ENCODE measurements around the gene SNED1. TPM values are rescaled to one million over a fixed set of nuclear protein-coding genes. Genes with fewer than 3 reads are reported as not detected.

SNED1 gene
- total RNA-seq, 2 donors from 2014 or later: 12.2 to 31.9 TPM

DNA sequence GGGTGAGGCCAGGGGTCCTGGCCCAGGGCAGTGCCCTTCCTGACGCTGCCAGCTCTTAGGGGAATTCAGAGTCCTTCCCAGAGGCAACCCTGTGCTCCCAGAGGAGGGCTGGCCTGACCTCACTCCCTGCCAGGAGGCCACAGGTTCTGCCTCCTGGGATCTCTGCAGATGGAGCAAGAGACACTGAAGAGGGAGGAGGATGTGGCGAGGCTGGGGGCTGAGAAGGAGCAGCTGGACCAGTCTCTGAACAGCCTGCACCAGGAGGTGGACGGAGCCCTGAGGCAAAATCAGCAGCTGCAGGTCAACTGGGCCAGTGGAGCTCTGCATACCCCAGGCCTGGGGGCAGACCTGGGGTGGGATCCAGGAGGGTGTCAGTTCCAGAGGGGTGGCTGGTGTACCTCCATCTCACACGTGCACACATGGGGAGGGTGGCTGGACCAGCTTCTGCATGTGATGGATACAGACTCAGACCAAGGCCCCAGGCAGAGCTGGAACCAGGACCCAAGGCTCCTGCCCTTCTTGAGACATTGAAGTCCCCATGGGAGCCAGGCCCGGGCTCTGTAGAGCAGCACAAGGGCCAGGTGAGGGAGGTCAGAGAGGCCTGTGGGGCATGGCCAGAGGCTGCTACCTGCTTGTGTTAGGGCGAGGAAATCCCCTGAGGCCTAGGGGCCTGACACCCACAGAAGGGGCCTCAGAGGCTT lies 9.7 kb upstream of the SNED1 start:
- intact Hi-C loops (cut with DNase I): loop anchor here in 1 of 2 donors (5.0 kb wide), 1 partner anchor 136 kb away; no protein-coding TSS in a partner anchor
- DNase-seq (no peak), ATAC-seq (no peak)

DNA sequence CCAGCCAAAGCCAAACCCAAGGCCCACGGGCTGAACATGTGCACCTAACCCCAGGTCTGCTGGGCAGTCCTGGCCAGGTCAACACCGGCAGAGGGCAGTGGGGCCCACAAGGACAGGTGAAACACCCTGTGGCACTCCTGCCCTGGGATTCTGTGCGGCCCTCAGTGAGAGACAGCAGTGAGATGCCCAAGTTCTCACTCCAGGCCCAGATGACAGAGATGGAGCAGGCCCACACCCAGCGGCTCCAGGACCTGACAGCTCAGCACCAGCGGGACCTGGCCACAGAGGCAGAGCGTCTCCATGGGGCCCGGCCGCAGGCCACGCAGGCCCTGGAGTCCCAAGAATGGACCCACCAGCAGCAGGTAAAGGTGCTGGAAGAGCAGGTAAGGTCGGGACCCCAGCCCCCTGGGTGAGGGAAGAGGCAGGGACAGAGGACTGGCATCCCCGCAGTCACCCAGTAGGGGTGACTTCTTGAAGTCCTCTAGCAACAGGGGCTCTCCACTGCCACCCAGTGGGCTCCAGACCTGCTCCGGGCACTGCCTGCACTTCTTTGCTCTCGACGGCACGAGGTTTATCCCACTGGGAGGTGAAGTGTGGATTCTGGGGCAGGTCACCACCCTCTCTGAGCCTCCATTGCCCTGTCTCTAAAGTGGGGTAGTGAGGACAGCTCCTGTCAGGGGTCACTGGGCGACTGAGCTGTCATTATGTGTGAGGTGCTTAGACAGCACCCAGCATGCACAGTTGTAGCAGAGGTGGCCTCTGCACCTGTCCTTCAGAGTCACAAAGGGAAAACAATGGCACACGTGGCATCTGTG lies 8.8 kb upstream of the SNED1 start:
- intact Hi-C loops (cut with DNase I): loop anchor here (5.0 to 10.0 kb wide), 3 partner anchors 75 to 137 kb away; no protein-coding TSS in a partner anchor
- ATAC-seq (no peak), DNase-seq (peak; percentile 51)

DNA sequence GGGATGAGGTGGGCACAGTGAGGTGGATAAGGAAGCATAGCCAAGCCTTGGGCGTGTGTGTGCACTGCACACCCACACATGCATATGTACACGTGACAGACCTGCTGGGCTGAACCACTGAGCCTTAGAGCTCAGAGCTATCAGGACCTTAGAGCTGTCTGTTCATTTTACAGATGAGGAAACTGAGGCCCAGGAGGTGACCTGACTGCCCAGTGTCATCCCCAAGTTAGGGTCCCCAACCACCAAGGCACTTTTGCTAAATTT lies 8.2 kb upstream of the SNED1 start:
- no peak for DNase-seq
- intact Hi-C loops (cut with DNase I): loop anchor here (5.0 to 10.0 kb wide), 2 partner anchors 75 to 78 kb away; no protein-coding TSS in a partner anchor
- no peak for ATAC-seq

DNA sequence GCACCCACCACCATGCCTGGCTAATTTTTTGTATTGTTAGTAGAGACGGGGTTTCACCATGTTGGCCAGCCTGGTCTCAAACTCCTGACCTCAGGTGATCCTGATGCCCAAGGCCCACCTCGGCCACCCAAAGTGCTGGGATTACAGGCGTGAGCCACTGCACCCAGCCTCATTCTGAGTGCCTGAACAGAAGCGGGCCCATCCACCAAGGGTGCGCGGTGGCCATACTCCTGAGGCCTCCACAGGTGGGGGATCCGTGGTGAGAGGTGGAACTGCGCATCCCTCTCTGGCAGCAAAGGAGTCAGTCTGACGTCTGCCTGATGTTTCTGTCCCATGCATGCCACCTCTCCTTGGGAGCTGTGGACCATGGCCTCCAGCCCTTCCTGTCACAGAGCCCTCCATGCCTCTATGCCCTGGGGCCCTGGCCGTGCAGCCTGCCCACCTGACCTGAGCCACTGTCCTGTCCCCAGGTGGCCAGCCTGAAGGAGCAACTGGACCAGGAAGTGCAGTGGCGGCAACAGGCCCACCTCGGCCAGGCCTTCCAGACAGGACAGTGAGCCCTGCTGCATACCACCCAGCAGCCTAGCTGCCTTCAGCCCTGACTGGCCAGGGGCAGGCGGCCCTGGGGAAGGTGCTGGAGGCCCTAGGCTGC lies 7.6 kb upstream of the SNED1 start:
- DNase-seq (no peak), ATAC-seq (no peak)
- intact Hi-C loops (cut with DNase I): loop anchor here (5.0 to 10.0 kb wide), 2 partner anchors 76 to 79 kb away; no protein-coding TSS in a partner anchor

DNA sequence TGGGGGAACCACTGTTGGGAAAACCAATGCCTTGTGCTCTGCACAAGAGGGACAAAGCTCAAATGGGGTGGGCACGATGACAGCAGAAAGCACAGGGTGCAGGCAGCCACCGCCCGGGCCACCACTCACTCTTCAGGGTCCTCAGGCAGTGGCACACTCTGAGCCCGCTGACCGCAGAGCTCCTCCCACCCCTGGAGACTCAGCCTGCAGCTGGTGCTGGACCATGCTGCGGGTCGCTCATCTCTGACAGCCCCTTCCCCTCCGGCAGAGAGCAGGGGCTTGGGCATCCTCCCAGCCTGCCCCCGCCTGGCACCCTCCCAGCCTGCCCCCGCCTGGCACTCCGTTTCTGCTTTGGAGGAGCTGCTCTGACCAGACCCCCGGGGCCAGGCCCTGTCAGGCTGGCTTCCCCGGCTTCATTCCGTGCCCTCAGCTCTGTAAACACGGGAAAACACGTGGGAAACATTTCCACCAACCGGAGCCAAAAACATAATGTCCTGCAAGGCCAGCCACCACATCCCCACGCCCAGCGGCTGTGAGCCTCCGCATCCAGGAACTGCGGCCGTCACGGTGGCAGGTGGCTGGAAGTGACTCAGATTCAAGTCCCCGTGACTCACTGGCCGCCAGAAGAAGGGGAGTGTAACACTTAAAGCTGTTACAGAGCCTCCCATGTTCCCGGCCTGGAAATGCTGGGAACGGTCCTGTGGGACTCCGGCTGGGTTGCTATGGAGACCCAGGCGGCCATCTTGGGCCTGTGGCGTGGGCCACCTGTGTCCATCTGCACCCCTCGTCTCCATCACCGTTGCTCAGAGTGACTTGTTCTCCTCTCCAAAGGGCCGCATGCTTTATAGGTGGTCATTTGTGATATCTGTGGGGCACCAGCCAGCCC lies 6.8 kb upstream of the SNED1 start:
- peak; percentile 60 to 75 for ATAC-seq
- intact Hi-C loops (cut with DNase I): loop anchor here (5.0 to 10.0 kb wide), 2 partner anchors 77 to 79 kb away; no protein-coding TSS in a partner anchor
- DNase-seq: peak; percentile 93

DNA sequence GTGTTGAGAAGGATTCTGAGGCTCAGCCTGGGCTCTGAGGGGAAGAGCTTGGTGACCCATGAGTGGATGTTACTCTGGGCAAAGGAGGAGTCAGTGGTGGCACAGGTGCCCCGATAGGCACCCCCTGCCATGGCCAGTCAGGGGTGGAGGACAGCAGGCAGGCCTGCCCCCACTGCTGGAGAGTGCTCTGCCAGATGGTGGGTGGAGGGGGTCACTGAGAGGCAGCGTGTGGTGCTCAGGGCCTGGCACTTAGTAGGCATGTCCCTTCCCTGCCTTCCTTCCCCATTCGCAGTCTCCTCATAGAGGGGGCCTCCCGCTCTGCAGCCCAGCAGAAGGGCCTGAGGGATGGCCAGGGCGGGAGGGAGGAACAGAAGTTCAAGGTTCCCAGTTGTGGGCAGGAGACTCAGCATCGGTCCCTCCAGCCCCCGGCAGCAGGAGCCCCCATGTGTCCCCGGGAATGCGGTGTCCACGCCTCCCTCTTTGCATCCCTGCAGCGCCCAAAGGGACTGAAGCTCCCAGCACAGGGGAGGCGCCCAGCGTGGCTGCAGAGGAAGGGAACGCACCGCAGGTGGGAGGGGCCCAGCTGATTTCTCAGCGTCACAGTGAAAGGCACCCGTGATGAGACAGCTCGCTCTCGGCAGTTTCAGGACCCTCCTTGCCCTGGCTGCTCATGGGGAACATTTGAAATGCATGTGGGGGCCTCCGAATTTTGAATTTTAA lies 5.7 kb upstream of the SNED1 start:
- DNase-seq (peak; percentile 29), ATAC-seq (no peak)
- intact Hi-C loops (cut with DNase I): loop anchor here (5.0 to 10.0 kb wide), 2 partner anchors 78 to 80 kb away; no protein-coding TSS in a partner anchor

DNA sequence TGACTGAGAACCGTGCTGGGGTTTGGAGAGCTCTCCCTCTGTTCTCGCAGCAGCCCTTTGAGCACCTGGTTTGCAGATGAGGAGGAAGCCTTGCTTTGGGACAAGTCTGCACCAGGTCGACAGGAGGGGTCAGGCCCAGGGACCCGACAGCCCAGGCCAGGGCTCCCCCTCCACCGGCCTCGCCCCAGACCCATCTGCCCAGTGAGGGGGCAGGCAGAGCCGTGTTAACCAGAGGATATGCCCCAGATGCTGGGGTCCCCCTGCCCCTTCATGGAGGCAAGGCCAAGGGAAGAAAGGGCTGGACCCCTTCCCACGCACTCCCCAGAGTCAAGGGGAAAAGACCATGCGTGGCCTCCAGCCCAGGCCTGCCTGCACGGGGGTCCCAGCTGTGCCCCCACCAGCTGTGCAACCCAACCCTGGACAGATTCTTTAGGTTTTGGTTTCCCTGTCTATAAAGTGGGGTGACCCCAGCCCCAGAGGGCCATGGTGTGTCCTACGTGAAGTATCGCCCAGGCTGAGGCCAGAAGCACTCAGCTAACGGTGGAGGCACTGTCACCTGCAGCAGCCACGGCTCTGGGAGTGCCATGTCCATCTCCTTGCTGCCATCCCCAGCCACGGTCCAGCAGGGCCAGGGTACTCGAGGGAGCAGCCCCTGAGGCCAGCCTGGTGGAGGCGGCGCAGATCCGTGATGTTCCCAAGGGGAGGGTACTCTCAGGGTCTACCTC lies 4.8 kb upstream of the SNED1 start:
- ATAC-seq (no peak), DNase-seq (no peak)
- intact Hi-C loops (cut with DNase I): loop anchor here (5.0 to 10.0 kb wide), 2 partner anchors 79 to 81 kb away; no protein-coding TSS in a partner anchor

DNA sequence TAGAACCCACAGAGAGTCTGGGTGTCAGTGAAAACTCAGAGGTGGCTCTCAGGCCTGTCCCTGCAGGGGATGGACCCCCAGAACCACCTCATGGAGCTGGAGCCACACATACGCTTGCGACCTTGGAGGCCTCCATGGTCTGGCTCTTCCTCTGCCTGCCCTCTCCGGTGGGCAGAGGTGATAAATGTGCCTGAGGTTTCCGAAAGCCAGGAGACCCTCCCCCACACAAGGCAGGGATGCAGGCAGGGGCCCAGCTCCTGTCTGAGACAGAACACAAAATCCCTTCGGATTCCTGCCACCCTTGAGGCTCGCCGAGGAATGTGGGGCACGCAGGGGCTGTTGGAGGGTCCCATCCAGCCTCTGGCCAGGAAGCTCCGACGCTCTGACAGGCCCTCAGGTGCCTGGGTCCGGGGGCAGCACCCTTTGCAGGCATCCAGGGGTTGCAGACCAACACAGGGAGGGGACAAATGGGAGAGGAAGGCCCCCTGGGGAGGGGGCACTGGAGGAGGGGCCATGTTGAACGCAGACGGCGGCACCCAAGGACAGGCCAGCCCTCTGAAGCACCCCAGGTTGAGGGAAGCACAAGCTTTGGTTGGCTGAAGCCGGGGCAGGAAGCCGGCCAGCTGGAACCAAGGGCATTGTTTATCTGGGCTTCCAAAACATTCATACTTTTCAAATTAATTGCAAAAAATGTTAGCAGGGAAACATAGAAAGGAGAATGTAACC lies 4.1 kb upstream of the SNED1 start:
- DNase-seq: peak; percentile 31
- ATAC-seq: no peak
- intact Hi-C loops (cut with DNase I): loop anchor here (5.0 to 10.0 kb wide), 2 partner anchors 80 to 82 kb away; no protein-coding TSS in a partner anchor

DNA sequence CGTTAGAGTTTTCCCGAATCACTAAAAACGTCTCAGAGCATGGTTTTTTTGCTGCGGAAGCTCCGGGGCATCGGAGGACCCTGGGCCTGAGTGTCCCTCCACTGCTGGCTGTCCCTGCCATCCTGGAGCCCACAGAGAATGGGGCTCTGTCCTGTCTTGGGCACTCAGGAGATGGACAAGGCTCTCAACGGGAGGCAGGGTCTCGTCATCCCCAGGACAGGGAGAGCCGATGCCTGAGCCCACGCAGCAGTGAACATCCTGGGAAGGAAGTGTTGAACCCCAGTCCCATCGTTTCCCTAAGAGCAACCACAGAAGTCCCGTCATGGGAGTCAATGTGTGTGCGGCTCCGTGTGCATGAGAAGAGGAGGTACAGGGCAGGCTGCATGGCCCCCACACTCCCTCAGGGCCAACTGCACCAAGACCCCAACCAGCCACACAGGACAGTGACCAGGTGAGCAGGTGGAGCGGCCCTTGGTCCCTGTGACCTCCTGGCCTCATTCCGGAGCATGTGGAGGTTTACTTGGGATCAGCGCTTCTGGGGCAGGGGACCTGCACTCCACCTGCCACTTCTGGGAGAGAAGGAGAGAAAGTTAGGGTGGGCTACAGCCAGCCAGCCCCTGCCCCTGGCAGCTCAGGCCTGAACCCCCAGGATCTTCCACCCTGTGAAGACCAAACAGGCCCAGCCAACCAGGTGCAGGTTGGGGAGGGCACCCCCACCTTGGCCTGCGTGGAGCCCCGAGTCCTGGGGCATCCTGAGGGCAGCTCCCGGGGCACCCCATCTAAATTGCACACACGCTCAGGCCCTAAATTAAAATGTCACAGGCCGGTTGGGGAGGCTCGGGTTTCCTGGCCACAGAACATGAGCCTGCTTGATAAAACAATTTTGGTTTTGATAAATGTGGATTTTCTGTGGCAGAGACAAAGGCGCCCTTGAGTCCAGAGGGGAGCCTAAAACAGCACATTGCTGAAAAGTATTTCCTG lies 3.1 kb upstream of the SNED1 start:
- no peak for DNase-seq
- intact Hi-C loops (cut with DNase I): loop anchor here in 1 of 2 donors (10.0 kb wide), 1 partner anchor 81 kb away; no protein-coding TSS in a partner anchor

DNA sequence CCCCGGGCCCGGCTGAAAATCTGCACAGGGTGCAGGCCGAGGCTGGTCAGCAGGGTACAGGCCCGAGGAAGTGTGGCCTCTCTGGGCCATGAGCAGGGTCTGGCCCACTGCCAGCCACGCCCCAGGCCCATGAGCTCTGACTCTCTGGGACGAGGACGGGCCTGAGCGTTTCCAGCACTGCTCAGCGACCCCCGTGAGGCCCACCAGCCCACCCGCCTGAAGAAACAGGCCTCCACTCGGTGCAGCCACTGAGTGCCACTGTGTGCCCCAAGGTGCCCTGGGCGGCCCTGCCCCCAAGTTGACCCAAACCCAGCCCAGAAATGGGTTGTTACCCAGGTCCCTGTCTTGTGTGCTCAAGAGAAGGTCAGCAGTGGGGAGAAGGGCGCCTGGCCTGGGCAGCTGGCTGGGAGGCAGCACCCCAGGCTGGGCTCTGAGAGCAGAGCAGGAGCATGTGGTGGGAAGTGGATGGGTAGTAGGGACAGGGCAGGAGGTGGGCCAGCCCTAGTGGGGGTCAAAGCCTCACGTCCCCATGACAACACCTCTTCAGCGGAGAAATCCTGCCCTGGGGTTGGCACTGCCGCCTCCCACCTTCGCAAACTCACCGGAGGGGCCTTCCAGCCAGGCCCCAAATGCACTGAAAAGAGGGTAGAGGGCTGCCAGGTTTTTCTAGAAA lies 2.1 kb upstream of the SNED1 start:
- intact Hi-C loops (cut with DNase I): loop anchor here in 1 of 2 donors (10.0 kb wide), 1 partner anchor 81 kb away; no protein-coding TSS in a partner anchor
- no peak for DNase-seq
- ATAC-seq: no peak

More for the DNA sequence above, 3.1 kb upstream of the SNED1 start:
- no peak for ATAC-seq

DNA sequence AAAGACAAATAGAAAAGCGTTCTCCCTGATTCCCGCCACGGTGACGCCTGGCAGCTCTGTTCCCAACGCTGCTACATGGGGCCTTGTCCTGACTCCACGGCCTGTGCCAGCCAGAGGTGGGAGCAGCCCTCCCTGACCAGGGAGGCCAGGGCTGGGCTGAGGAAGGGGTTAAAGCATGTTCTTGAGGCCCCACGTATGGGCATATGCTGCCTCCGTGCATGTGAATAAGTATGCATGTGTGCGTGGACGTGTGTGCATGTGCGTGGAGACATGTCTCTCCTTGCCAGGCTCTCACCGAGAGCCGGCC lies 1.6 kb upstream of the SNED1 start:
- intact Hi-C loops (cut with DNase I): loop anchor here in 1 of 2 donors (10.0 kb wide), 1 partner anchor 82 kb away; no protein-coding TSS in a partner anchor
- no peak for ATAC-seq
- DNase-seq: no peak

DNA sequence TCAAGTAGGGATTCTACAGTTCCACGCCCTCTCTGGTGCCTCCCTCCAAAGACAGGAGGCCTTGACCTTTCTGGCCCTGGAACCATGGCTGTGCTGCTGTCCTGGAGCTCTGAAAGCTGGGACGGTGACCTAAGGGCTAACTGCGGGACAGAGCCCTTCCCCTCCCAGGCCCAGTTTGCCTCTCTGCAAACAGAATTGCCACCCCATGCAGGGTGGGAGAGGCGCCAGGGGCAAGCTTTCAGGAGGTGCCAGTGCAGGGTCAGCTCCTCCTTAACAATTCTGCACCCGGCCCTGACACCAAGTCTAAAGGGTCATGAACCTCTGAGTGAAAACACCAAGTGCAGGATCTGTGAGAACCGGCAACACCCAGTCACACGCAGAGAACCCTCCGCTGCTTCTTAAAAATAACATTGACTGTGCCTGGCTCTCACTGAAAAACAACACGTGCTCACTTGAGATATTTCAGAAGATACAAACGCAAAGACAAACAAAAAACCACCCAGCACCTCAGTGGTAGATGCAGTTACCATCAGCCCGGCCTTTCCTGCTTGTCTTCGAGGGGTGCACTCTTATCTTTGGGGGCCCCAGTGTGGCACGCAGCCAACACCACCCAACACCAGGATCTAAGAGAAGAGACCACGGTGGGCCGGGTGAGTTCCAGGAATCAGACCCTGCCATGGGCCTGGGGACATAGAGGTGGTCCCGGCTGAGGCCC lies 1.1 kb upstream of the SNED1 start:
- intact Hi-C loops (cut with DNase I): loop anchor here in 1 of 2 donors (10.0 kb wide), 1 partner anchor 82 kb away; no protein-coding TSS in a partner anchor
- DNase-seq (peak; percentile 51), ATAC-seq (no peak)

DNA sequence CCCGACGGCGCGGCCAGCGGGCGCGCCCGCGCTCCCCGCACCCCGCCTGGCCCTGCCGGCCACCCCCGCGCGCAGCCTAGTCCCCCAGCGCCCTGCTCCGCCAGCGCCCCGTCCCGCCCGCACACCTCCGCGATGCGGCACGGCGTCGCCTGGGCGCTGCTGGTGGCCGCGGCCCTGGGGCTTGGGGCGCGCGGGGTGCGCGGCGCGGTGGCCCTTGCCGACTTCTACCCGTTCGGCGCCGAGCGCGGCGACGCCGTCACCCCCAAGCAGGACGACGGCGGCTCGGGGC lies 232 bp downstream of the SNED1 start:
- DNase-seq: no peak
- intact Hi-C loops (cut with DNase I): loop anchor here in 1 of 2 donors (10.0 kb wide), 1 partner anchor 84 kb away; no protein-coding TSS in a partner anchor
- ATAC-seq: no peak
